ENCODE data around the gene TIMELESS. TPM values are rescaled to one million over a fixed set of nuclear protein-coding genes. Genes with fewer than 3 reads are reported as not detected.
A peak's percentile ranks its signal among the peaks of the same experiment; 100 is the strongest.
"Not testable (repeated sequence)": the region's sequence is repeated elsewhere in the genome, so short reads cannot be mapped to it uniquely, and the experiment has no call there.

Gene TIMELESS, protein sequence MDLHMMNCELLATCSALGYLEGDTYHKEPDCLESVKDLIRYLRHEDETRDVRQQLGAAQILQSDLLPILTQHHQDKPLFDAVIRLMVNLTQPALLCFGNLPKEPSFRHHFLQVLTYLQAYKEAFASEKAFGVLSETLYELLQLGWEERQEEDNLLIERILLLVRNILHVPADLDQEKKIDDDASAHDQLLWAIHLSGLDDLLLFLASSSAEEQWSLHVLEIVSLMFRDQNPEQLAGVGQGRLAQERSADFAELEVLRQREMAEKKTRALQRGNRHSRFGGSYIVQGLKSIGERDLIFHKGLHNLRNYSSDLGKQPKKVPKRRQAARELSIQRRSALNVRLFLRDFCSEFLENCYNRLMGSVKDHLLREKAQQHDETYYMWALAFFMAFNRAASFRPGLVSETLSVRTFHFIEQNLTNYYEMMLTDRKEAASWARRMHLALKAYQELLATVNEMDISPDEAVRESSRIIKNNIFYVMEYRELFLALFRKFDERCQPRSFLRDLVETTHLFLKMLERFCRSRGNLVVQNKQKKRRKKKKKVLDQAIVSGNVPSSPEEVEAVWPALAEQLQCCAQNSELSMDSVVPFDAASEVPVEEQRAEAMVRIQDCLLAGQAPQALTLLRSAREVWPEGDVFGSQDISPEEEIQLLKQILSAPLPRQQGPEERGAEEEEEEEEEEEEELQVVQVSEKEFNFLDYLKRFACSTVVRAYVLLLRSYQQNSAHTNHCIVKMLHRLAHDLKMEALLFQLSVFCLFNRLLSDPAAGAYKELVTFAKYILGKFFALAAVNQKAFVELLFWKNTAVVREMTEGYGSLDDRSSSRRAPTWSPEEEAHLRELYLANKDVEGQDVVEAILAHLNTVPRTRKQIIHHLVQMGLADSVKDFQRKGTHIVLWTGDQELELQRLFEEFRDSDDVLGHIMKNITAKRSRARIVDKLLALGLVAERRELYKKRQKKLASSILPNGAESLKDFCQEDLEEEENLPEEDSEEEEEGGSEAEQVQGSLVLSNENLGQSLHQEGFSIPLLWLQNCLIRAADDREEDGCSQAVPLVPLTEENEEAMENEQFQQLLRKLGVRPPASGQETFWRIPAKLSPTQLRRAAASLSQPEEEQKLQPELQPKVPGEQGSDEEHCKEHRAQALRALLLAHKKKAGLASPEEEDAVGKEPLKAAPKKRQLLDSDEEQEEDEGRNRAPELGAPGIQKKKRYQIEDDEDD
- total RNA-seq: 10.9 TPM

GRCh38 chr12:56448860-56449621 lies at the start of gene TIMELESS:
TSS of gene TIMELESS (minus strand) at chr12:56449426. CDS start at chr12:56434170, 15,256 bp downstream.
- DNase-seq: peak; percentile 94

- not testable (repeated sequence) for DNase-seq
Measured at GRCh38 chr12:56498126-56498902, 49.1 kb upstream of the TIMELESS start.

DNA sequence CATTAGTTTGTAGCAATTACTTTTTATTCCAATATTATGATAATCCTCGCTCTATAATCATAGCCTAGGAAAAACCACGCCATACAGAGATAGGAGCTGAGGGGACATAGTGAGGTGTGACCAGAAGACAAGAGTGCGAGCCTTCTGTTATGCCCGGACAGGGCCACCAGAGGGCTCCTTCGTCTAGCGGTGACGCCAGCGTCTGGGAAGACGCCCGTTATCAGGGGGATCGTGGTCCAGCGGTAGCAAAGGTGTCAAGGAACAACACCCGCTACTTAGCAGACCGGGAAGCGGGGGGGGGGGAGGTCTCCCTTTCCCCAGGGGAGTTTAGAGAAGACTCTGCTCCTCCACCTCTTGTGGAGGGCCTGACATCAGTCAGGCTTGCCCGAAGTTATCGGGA lies 47.5 kb upstream of the TIMELESS start:
- DNase-seq: peak; percentile 24

GRCh38 chr12:56494481-56494880 lies 45.3 kb upstream of the TIMELESS start:
- DNase-seq: not testable (repeated sequence)

DNA sequence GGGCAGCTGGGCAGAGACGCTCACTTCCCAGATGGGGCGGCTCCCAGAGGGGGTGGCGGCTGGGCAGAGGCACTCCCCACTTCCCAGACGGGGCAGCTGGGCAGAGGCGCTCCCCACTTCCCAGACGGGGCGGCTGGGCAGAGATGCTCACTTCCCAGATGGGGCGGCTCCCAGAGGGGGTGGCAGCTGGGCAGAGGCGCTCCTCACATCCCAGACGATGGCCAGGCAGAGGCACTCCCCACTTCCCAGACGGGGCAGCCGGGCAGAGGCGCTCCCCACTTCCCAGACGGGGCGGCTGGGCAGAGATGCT lies 44.8 kb upstream of the TIMELESS start:
- not testable (repeated sequence) for DNase-seq

DNA sequence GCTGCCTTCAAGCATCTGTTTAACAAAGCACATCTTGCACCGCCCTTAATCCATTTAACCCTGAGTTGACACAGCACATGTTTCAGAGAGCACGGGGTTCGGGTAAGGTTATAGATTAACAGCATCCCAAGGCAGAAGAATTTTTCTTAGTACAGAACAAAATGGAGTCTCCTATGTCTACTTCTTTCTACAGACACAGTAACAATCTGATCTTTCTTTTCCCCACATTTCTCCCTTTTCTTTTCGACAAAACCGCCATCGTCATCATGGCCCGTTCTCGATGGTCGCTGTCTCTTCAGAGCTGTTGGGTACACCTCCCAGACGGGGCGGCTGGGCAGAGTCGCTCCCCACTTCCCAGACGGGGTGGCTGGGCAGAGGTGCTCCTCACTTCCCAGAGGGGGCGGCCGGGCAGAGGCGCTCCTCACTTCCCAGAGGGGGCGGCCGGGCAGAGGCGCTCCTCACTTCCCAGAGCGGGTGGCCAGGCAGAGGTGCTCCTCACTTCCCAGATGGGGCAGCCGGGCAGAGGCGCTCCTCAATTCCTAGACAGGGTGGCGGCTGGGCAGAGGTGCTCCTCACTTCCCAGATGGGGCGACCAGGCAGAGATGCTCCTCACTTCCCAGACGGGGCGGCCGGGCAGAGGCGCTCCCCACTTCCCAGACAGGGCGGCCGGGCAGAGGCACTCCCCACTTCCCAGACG lies 44.3 kb upstream of the TIMELESS start:
- DNase-seq: not testable (repeated sequence)

GRCh38 chr12:56490360-56490759 lies 41.1 kb upstream of the TIMELESS start:
- no peak for DNase-seq

GRCh38 chr12:56488041-56488955 lies 39.1 kb upstream of the TIMELESS start, which contains the start of gene GLS2:
TSS of gene GLS2 (minus strand) at chr12:56488161. CDS start at chr12:56488118, 43 bp downstream.
- peak; percentile 85 for DNase-seq

DNA sequence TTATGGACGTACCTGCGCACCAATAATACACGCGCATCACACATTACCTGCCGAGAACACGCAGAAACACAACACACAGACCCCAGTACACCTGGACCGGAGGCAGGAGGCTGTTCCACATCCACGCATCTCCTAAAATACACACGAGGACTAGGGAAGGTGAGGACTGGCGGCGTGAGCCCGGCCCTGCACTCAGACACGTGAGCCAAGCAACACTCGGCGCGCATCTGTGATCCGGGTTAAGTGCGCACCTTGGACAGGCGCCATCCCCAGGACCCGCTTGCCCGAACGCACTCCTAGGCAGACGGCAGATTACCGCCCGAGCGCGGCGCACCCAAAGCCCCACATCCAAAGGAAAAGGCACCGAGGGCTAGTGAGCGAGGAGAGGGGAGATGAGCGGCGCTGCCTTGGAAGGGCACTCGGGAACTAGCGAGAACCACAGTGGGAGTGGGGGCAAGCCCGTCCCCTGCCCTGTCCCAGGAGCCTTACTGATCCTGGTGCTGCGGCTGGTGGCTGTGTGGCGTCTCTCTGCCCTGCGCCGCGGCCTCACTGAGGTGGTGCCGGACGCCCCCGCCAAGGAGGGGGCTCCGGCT lies 38.3 kb upstream of the TIMELESS start:
- peak; percentile 39 for DNase-seq

DNA sequence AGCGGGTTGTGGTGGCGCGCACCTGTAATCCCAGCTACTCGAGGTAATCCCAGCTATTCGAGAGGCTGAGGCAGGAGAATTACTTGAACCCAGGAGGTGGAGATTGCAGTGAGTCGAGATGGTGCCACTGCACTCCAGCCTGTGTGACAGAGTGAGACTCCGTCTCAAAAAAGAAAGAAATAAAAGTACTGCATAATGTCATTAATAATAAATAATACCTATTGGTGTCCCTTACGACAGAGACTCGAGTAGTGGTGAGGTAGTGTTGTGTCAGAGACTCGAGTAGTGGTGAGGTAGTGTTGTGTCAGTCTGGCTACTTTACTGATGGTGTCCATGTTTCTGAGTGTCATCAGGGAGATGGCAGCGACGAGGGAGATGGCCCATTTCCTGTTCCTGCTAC lies 37.5 kb upstream of the TIMELESS start:
- no peak for DNase-seq

DNA sequence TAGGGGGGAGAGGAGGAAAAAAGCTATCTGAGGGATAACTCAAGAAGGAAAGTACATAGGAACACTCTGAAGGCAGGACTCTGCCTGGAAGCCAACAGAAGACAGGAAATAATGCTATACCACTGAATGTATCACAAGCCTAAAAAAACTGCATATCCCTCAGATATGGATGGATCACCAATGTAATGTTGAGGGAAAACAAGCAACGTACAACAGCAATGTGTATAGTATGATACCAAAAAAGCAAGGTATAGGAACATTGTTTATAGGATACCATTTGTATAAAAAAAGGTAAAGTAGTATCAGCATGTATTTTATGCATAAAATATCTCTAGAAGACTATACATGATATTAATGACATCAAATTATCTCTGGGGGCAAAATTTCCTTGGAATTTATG lies 35.3 kb upstream of the TIMELESS start:
- no peak for DNase-seq

DNA sequence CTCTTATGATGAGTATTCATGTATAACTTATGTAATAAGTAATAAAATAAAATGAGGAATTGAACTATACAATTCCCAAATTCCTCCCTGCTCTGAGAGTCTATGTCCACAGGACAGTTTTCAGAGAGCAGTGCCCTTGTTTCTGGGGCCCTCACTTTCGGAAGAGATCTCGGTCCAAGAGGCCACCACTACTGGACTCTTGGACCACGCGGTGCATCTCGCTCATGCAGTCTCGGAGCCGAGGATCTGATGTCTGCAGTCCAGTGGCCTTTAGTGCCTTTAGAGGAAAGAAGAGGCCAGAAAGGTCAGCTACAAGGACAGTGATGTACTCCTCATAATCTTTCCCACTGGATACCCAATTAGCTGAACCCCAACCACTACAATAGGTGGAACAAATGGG lies 30.4 kb upstream of the TIMELESS start:
- no peak for DNase-seq

DNA sequence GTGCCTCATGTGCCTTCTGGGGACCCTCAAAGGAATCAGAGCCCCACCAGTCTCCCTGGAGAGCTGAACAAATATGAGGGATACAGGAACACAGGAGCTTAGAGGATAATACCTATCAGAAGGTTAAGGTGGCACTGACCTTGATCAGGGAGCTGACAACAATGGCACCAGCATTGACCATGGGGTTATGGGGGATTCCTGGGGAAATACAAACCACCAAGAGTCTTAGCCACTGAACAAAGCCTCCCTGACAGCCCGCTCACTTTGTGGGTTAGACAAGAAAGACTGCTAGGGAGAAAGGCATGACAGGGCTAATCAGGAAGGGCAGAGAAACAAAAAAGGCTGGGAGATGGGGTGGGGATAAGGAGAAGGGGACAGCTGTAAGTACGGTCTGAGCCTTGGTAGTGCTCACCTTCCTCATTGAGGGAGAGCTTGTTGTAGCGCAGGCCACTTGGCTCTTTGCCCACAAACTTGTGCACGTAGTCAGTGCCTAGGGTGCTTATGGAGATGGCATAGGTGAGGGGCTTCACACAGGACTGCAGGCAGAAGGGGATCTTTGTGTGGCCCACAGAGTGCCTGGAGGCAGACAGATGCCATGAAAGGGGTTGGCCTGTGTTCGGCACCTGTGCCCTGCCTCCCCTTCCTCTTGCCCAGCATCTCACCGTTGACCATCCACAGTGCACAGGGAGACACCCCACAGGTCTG lies 28.4 kb upstream of the TIMELESS start:
- DNase-seq: no peak

DNA sequence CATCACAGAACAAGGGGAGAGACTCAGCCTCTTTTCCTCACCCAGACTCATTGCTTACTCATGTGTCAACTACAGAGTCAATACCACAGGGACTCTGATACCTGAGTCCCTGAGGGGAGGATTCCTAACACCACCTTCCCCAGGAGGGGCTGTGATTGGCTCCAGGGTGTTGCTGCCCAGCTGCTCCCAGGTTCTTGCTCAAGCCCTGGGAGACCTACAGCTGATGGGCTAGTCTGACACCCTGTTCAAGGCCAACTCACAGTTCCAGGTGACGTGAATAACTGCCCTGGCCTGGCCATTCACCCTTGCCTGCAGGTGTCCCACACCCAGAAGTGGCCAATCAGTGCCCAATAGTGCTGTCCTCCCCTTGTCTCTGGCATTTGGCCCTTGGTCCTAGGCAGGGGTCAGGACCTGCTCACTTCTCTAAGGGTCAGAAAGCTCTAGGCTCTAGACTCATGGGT lies 27.8 kb upstream of the TIMELESS start:
- no peak for DNase-seq

- DNase-seq: no peak
Measured at GRCh38 chr12:56476143-56476542, 26.9 kb upstream of the TIMELESS start.

DNA sequence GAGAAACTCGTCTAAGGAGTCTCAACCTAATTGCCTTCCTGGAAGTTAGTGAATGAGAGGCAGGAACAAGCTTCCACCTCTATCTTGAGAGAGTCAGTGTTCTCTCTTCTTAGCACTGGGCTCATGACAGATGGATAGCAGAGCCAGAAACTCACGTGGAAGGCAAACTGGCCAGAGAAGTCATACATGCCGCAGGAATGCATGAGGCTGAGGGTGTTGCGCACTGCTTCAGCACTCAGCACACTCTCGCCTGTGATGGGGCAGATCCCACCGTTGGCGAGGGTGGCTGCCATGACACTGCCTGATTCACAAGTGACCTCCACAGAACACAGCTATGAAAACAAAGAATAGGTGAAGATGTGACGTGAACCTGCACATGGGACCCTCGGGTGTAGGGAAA lies 25.2 kb upstream of the TIMELESS start:
- no peak for DNase-seq

GRCh38 chr12:56469007-56469930 lies 20.0 kb upstream of the TIMELESS start:
- DNase-seq: no peak

Data from occipital lobe (tissue), 2 donors.